GM12891 (cell line): ENCODE data around the gene TSR3.

ENCODE experiments used
- PAX5 ChIP-seq: IDR thresholded peaks from 2 replicates; pipeline ENCODE4 v1.6.1; 2011; ENCODE audit warnings: low read length, moderate library complexity, mild to moderate bottlenecking; ENCODE audit not compliant: insufficient read depth, severe bottlenecking
- POLR2A ChIP-seq: IDR thresholded peaks from 2 replicates; pipeline ENCODE4 v1.6.1; 2011; ENCODE audit warnings: low read depth, low read length, control low read depth
- POLR2AphosphoS5 ChIP-seq: IDR thresholded peaks from 2 replicates; pipeline ENCODE4 v1.6.1; 2011; ENCODE audit warnings: low read depth, low read length, control low read depth
- SPI1 ChIP-seq: IDR thresholded peaks from 2 replicates; pipeline ENCODE4 v1.6.1; 2011; ENCODE audit warnings: low read depth, low read length, control low read depth
- TAF1 ChIP-seq: IDR thresholded peaks from 2 replicates; pipeline ENCODE4 v1.6.1; 2011; ENCODE audit warnings: low read depth, low read length, control low read depth

GRCh38 chr16:1324286-1324826, 27.3 kb downstream of the TSR3 start:
- TF ChIP-seq POLR2AphosphoS5: no peak
- TF ChIP-seq POLR2A: no peak
- no peak for TF ChIP-seq TAF1
- TF ChIP-seq SPI1: no peak
- no peak for TF ChIP-seq PAX5
